Measurements from ENCODE around the gene EGFR.

EGFR gene

GRCh38 chr7:55247428-55247827 is 228.6 kb downstream of the EGFR start:
- H3K36me3 ChIP-seq (ENCODE audit: insufficient read depth, low read length), result no peaks in the 10 kb centered on the region
- H3K4me2 ChIP-seq (ENCODE audit: low read length), result no peak overlapping the region
- no peaks in the 10 kb centered on the region; the same call in 1 of the 2 replicates for H3K27me3 ChIP-seq (ENCODE audit: insufficient read depth, low read length)
- no peak overlapping the region for H3K27ac ChIP-seq (ENCODE audit: low read depth, low read length, poor library complexity, severe bottlenecking)
- no peak overlapping the region for H2AFZ ChIP-seq (ENCODE audit: low read length)
- no peaks in the 10 kb centered on the region for H3K4me1 ChIP-seq (ENCODE audit: insufficient read depth, low read length, severe bottlenecking)
- TF ChIP-seq CTCF (IDR thresholded peaks at IDR 0.05; ENCODE audit: low read length) (no peak), EZH2 (IDR thresholded peaks at IDR 0.05; ENCODE audit: borderline replicate concordance, low read length) (no peak)
- H3K9me3 ChIP-seq (ENCODE audit: low read length), result no peaks in the 10 kb centered on the region
- H3K4me3 ChIP-seq (ENCODE audit: low read depth, low read length, poor library complexity, severe bottlenecking), result no peak overlapping the region
- H3K9ac ChIP-seq (ENCODE audit: low read length), result no peak overlapping the region
- no peaks in the 10 kb centered on the region for H3K9me2 ChIP-seq (ENCODE audit: low read depth, low read length)
- no peaks in the 10 kb centered on the region for H3K79me2 ChIP-seq (ENCODE audit: insufficient read depth, low read length)
- no peaks in the 10 kb centered on the region for H4K20me1 ChIP-seq (ENCODE audit: insufficient read depth, low read length)
- no peaks in the 10 kb centered on the region for H3F3A ChIP-seq (ENCODE audit: insufficient read depth, low read length)

DNA sequence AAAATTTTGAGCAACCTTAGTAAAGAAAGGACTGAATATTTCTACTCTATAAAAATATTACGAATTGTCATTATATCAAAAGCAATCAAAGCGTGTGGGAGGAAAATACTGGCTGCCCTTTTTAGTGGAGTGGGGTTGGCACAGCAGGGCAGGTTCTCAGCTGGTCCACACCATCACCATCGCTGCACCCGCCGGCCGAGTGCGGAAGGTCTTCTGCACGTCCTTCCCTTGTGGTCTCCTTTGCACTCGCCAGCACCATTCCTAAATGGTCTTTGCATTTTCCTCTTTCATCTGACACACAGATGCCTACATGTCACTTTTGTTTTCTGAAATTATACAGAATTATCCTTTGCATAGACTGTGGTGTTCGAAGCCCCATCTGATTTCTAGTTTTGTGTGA is 229.7 kb downstream of the EGFR start:
- Histone ChIP-seq H3K4me1 (ENCODE audit: insufficient read depth, low read length, severe bottlenecking) (no peaks in the 10 kb centered on the region), H3K27me3 (ENCODE audit: insufficient read depth, low read length) (no peaks in the 10 kb centered on the region; the same call in 1 of the 2 replicates), H3F3A (ENCODE audit: insufficient read depth, low read length) (no peaks in the 10 kb centered on the region), H3K36me3 (ENCODE audit: insufficient read depth, low read length) (no peaks in the 10 kb centered on the region), H3K9me3 (ENCODE audit: low read length) (no peaks in the 10 kb centered on the region), H3K4me2 (ENCODE audit: low read length) (no peak overlapping the region), H3K9me2 (ENCODE audit: low read depth, low read length) (no peaks in the 10 kb centered on the region), H4K20me1 (ENCODE audit: insufficient read depth, low read length) (no peaks in the 10 kb centered on the region), H3K79me2 (ENCODE audit: insufficient read depth, low read length) (no peaks in the 10 kb centered on the region), H3K9ac (ENCODE audit: low read length) (no peak overlapping the region), H3K27ac (ENCODE audit: low read depth, low read length, poor library complexity, severe bottlenecking) (no peak overlapping the region), H2AFZ (ENCODE audit: low read length) (no peak overlapping the region), H3K4me3 (ENCODE audit: low read depth, low read length, poor library complexity, severe bottlenecking) (no peak overlapping the region)
- TF ChIP-seq CTCF (IDR thresholded peaks at IDR 0.05; ENCODE audit: low read length), result no peak
- TF ChIP-seq EZH2 (IDR thresholded peaks at IDR 0.05; ENCODE audit: borderline replicate concordance, low read length), result no peak

GRCh38 chr7:55249332-55249731 is 230.5 kb downstream of the EGFR start:
- Histone ChIP-seq H3K27me3 (ENCODE audit: insufficient read depth, low read length) (no peaks in the 10 kb centered on the region; the same call in 1 of the 2 replicates), H3K4me3 (ENCODE audit: low read depth, low read length, poor library complexity, severe bottlenecking) (no peak overlapping the region), H3F3A (ENCODE audit: insufficient read depth, low read length) (no peaks in the 10 kb centered on the region), H3K9me3 (ENCODE audit: low read length) (no peaks in the 10 kb centered on the region), H3K4me2 (ENCODE audit: low read length) (no peak overlapping the region), H3K9ac (ENCODE audit: low read length) (no peak overlapping the region), H2AFZ (ENCODE audit: low read length) (no peak overlapping the region), H3K9me2 (ENCODE audit: low read depth, low read length) (no peaks in the 10 kb centered on the region), H3K4me1 (ENCODE audit: insufficient read depth, low read length, severe bottlenecking) (no peaks in the 10 kb centered on the region), H4K20me1 (ENCODE audit: insufficient read depth, low read length) (no peaks in the 10 kb centered on the region), H3K27ac (ENCODE audit: low read depth, low read length, poor library complexity, severe bottlenecking) (no peak overlapping the region), H3K79me2 (ENCODE audit: insufficient read depth, low read length) (no peaks in the 10 kb centered on the region), H3K36me3 (ENCODE audit: insufficient read depth, low read length) (no peaks in the 10 kb centered on the region)
- TF ChIP-seq CTCF (IDR thresholded peaks at IDR 0.05; ENCODE audit: low read length) (no peak), EZH2 (IDR thresholded peaks at IDR 0.05; ENCODE audit: borderline replicate concordance, low read length) (no peak)

Measured in OCI-LY1 (cell line).